HG02678 (cell line): ENCODE data around the gene WDR35.

ENCODE experiments used
- ATAC-seq: cut with Tn5 transposase; IDR thresholded peaks from one replicate; pipeline ENCODE4 v1.9.1; 2021; ENCODE audit warnings: mild to moderate bottlenecking, moderate library complexity; ENCODE audit not compliant: unreplicated experiment

WDR35 gene

GRCh38 chr2:20011276-20012031 lies 21.5 kb upstream of the WDR35 start:
- no peak for ATAC-seq

DNA sequence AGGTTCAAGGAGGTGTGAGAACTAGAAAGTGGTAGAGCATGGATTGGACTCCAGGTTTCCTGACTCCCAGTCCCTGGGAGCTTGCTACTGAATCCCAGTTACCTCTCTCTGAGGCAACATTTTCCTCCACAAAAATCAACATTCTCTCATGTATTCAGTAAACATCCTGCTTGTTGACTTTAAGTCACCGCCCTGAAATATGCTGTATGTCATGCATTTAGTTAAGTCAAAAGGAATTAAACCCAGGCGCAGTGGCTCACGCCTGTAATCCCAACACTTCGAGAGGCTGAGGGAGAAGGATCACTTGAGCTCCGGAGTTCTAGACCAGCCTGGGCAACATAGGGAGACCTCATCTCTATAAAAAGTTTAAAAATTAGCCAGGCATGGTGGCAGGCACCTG lies 18.8 kb upstream of the WDR35 start:
- ATAC-seq = no peak

GRCh38 chr2:20005891-20006470 lies 16.1 kb upstream of the WDR35 start:
- no peak for ATAC-seq

DNA sequence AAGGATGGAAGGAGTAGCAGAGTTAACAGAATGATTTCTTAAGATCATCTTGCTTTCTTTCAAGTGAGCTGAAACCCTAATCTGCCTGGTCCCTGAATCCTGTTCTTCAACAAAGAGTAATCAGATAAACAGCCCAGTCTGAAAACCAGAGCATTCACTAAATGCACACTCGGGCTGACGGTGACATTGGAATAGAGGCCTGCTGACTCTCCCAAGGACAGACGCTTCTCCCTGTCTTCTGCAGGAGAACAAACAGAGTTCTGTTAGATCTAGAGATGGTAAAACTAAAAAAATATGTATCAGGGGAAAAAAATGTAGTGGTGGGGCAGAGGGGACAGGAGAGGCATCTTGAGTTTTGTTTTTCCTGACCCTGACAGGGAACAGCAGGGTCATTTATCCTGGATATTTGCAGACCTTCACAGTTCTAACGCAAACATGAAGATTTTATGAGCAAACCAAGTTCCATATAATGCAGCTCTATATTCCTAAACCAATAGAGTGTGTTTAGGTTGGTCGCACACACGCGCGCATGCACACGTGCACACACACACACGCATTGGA lies 15.2 kb upstream of the WDR35 start:
- no peak for ATAC-seq

- no peak for ATAC-seq
These were observed 11.5 kb upstream of the WDR35 start for GRCh38 chr2:20001361-20001863.

DNA sequence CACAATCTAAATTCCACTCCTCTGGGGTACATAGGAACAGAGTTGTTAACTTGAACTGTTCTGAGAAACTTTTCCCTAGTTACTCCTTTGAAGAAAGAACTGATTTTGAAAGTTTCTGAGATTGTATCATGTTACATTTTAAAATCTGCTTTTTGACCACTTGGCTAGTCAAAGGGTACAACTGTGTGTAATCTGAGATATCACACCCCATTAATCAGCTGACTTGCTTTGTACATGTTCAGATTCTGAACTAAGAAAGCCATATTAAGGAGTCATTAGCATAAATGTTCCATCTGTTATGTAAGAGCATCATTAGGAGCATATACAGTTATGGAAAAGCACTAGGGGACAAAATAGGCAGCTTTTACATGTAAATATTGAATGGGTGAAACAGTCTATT lies 3.8 kb upstream of the WDR35 start:
- no peak for ATAC-seq

- no peak for ATAC-seq
These were observed 2.0 kb upstream of the WDR35 start for GRCh38 chr2:19991895-19992294.

- ATAC-seq = no peak
These were observed 467 bp upstream of the WDR35 start for GRCh38 chr2:19990416-19990728.

- no peak for ATAC-seq
These were observed 601 bp downstream of the WDR35 start for GRCh38 chr2:19989342-19989666.

DNA sequence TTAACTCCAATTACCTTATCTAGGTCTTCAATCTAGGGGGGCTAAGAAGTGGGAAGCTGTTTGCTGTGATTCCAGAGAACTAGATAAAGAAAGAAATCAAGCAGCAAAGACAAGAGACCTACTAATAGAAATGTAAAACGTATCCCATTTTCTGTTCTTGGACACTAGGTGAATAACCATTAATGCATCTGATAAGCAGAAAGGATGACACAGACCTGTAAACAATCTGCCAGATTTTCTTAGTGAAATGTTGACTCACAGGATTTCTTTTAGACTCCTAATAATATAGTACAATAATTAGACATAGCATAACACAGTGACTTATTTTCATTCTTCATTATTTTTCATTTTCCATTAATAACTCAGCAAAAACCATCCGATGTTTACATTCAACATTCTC lies 1.3 kb downstream of the WDR35 start:
- no peak for ATAC-seq

DNA sequence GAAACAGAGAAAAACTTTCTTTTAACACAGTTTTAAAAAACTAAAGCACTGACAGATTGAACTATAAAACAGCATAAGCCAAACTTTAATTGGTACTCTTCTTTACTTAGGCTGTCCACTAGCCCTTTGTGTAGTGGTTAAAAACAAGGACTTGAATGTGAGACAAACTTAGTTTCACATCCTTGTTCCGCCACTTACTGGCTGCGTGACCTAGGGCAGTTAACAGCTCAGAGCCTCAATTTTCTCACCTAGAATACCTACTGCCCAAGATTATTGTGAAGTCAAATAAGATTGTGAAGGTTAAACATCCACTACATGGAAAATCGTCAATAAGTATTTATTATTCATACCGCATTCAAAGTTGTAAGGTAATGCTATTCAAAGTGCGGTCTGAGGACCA lies 2.0 kb downstream of the WDR35 start:
- ATAC-seq = peak; percentile 64

GRCh38 chr2:19982268-19982667 lies 7.6 kb downstream of the WDR35 start:
- no peak for ATAC-seq

DNA sequence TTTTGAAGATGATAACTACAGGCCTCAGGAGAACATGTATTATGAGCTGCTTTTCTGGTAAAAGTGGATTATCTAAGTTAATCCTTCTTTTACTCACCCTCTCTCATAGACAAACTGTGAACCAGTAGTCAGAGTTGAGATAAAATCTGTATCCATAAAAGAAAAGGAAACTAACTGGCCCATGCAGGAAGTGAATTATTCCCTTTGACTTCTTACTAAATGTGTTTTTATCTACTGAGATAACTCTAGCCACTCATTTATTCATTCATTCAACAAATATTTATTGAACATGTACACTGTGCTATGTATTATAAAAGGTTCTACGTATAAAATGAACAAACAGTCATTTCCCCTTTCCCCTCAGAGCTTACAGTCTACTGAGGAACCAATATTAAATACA lies 10.0 kb downstream of the WDR35 start:
- no peak for ATAC-seq

GRCh38 chr2:19973466-19973865 lies 16.4 kb downstream of the WDR35 start:
- no peak for ATAC-seq

GRCh38 chr2:19971691-19972090 lies 18.2 kb downstream of the WDR35 start:
- ATAC-seq = no peak

DNA sequence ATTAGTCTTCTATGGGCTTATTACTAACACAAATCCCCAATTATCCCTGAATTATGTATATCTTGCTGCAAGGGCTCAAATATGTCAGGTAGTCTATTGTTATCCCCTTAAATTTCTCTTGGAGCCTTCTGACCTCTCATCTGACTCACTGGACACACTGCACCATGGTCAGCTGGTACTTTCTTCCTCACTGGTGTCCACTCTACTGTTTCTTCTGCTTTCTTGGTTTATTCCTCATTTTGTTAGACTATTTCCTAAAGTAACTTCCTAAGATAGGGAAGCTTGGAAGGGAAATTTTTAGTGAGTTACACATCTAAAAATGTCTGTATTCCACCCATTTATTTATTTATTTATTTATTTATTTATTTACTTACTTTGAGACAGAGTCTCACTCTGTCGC lies 26.5 kb downstream of the WDR35 start:
- no peak for ATAC-seq

- ATAC-seq = peak; percentile 88
These were observed 34.1 kb downstream of the WDR35 start for GRCh38 chr2:19955544-19956422.

GRCh38 chr2:19949071-19949470 lies 40.8 kb downstream of the WDR35 start:
- no peak for ATAC-seq

DNA sequence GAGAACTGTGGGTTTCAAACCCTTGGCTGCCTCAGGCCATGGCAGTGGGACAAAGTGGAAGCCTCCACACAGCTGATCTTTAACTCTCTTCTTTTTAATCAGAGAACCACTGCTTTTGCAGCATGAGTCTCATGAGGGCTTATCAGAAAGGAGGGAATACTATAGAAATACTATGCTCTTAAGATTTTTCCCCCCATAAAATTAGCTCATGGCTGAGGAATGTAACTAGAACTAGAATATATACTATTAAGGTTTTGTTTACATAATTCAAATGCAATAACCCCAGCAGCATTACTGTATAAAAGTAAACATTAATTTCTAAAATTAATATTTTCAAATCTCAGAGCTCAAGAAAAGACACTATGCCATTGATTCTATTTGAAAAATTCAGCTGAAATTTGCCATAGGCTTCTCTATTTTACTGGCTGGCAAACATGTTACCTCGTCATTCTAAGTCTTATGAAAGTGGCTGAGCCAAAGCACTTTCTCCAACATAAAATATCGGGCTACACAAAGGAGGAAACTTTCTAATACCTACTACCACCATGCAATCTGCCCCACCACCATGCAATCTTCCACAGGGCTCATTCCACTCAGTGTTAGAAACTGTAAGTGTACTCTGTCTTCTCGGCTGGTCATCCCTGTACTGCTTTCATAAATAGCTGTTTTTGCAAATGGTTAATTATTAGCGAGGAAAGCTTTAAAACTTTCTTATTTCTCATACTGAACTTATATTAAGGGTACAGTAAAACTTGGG lies 42.5 kb downstream of the WDR35 start:
- ATAC-seq = no peak

- ATAC-seq = no peak
These were observed 45.6 kb downstream of the WDR35 start for GRCh38 chr2:19944205-19944845.
